ENCODE results near the gene FAXC.

FAXC gene

DNA sequence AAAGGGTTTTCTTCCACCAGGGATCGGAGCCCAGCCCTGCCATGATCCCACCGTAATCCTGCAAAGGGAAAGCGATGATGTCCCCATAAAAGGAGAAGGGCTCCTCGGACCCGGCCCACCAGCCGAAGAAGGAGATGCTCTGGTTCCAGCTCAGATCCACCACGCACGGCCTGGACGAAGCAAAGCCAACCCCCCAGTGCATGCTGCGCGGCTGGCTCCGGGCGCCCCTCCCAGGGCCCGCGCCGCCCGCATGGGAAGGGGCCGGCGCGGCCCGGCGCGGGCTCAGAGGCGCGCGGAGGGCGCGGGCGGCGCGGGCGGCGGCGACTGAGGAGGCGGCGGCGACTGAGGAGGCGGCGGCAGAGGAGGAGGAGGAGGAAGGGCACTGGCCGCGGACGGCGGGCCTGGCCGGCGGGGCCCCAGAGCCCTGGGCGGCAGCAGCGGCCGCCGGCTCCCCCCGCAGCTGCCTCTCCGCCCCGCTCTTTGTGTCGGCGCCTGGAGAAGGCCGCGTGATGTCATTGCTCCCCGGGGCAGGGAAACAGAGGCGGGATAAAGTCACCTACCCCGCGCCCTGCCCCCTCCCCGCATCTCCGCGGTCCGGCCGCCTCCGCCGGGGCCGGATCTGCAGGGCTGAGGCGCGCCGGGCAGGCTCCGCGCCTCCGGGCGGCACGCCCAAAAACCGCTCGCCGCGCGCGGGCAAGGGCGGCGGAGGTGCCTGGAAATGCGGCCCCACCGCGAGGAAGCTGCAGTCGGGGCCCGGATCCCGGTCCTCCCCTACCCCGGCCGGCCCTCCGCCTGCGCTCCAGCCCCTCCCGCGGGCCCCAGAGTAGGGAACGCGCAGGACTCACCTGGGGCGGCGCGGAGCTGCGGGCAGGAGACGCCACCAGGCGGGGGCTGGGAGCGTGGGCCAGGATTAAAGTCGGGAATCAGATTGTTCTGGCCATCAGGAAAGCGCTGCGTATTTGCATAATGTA is at the start of gene FAXC:
FAXC (minus strand) TSS at position 504 of the 971 bp plus-strand sequence; CDS start at position 202, 302 bp downstream.
- Histone ChIP-seq H3K9ac (ENCODE audit: low read depth in 1 of 2, low read length in 2 of 2) (no peak within 1 kb of the TSS), H3K27ac (ENCODE audit: low read depth, low read length) (no peak within 1 kb of the TSS), H3K9me3 (ENCODE audit: control insufficient read depth in 1 of 2, low read length in 2 of 2) (no peaks in the 10 kb centered on the region), H3K27me3 (ENCODE audit: control insufficient read depth in 1 of 2, insufficient read depth in 2 of 2, low read length in 2 of 2) (peaks cover 28 to 31% of the 10 kb centered on the region in 2 donors), H3K4me3 (ENCODE audit: low read depth in 1 of 2, low read length in 2 of 2) (peak within 1 kb of the TSS; percentile 51 to 57), H3K36me3 (ENCODE audit: control insufficient read depth in 1 of 2, insufficient read depth in 2 of 2, low read length in 2 of 2) (no peaks in the 10 kb centered on the region), H3K4me1 (ENCODE audit: control insufficient read depth in 1 of 2, insufficient read depth in 2 of 2, low read length in 2 of 2) (no peaks in the 10 kb centered on the region)

DNA sequence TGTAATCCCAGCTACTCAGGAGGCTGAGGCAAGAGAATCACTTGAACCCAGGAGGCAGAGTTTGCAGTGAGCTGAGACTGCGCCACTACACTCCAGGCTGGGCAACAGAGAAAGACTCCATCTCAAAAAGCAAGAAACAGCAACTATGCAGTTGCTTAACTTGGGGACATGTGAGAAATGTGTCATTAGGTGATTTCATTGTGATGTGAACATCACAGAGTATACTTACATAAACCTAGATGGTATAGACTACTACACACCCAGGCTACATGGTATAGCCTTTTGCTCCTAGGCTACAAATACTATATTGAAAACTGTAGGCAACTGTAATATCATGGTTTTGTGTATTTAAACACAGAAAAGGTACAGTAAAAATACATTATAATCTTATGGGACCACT is 47.8 kb upstream of the FAXC start:
- H3K4me1 ChIP-seq (ENCODE audit: control insufficient read depth in 1 of 2, insufficient read depth in 2 of 2, low read length in 2 of 2) = no peaks in the 10 kb centered on the region
- no peak overlapping the region for H3K4me3 ChIP-seq (ENCODE audit: low read depth in 1 of 2, low read length in 2 of 2)
- H3K9me3 ChIP-seq (ENCODE audit: control insufficient read depth in 1 of 2, low read length in 2 of 2) = no peaks in the 10 kb centered on the region
- H3K27ac ChIP-seq (ENCODE audit: low read depth, low read length) = no peak overlapping the region
- no peak overlapping the region for H3K9ac ChIP-seq (ENCODE audit: low read depth in 1 of 2, low read length in 2 of 2)
- no peaks in the 10 kb centered on the region for H3K27me3 ChIP-seq (ENCODE audit: control insufficient read depth in 1 of 2, insufficient read depth in 2 of 2, low read length in 2 of 2)
- peaks cover 6 to 31% of the 10 kb centered on the region in 2 donors for H3K36me3 ChIP-seq (ENCODE audit: control insufficient read depth in 1 of 2, insufficient read depth in 2 of 2, low read length in 2 of 2)

DNA sequence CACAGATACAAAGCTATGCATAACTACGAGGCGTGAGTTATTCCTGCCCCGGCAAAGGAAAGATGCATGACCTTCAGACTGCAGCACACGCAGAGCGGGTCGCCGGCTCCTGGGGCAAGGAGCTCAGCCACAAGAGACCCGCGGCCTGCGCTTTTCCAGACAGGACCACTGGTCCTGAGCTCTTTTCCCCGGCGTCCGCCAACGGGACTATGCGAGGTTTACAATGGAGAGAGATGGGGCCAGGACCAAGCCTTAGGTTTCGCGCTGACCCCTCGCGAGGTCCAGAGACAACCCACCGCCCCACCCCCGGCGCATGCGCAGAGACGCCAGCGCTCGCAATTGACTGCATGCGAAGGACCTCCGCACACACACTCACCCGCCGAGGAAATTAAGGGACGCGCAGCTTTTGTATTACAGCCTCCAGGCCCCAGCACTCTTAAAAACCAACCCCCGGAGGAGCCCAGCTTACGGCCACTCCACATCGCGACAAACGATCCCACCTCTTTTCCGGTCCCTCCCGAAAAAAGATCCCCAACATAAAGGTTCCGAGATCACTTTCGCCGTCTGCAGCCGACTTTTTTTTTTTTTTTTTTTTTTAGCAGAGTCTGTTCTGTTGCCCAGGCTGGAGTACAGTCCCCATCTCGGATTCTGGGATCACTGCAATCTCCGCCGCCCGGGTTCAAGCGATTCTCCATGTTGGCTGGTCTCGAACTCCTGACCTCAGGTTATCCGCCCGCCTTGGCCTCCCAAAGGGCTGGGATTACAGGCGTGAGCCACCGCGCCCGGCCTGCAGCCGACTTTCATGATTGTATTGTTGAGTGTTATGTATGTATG is 44.4 kb upstream of the FAXC start, which contains the start of gene COQ3:
COQ3 (minus strand) TSS at position 498 of the 834 bp plus-strand sequence; CDS start at position 482, 16 bp downstream.
- Histone ChIP-seq H3K9me3 (ENCODE audit: control insufficient read depth in 1 of 2, low read length in 2 of 2) (no peaks in the 10 kb centered on the region), H3K27me3 (ENCODE audit: control insufficient read depth in 1 of 2, insufficient read depth in 2 of 2, low read length in 2 of 2) (no peaks in the 10 kb centered on the region), H3K9ac (ENCODE audit: low read depth in 1 of 2, low read length in 2 of 2) (peak within 1 kb of the TSS; percentile 75 to 85), H3K4me3 (ENCODE audit: low read depth in 1 of 2, low read length in 2 of 2) (peak within 1 kb of the TSS; percentile 86 to 96), H3K4me1 (ENCODE audit: control insufficient read depth in 1 of 2, insufficient read depth in 2 of 2, low read length in 2 of 2) (no peaks in the 10 kb centered on the region), H3K27ac (ENCODE audit: low read depth, low read length) (no peak within 1 kb of the TSS), H3K36me3 (ENCODE audit: control insufficient read depth in 1 of 2, insufficient read depth in 2 of 2, low read length in 2 of 2) (peaks cover 0 to 5% of the 10 kb centered on the region in 2 donors)

DNA sequence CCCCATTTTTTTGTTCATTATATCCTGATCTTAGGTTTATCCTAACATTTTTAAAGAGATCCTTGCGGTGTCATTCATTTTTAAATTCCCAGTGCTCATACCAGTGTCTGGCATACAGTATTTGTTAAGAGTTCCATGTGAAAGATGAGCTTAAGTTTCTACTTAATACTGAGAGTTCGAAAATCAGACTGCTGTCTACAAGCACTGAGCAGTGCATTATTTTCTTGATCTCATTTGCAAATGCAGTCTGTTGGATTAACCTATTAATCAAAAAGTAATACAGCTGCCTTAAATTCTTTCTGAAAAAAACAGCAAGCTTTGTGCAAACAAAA is 43.9 kb upstream of the FAXC start:
- H3K27me3 ChIP-seq (ENCODE audit: control insufficient read depth in 1 of 2, insufficient read depth in 2 of 2, low read length in 2 of 2) = no peaks in the 10 kb centered on the region
- peak overlapping the region; percentile 86 to 96 for H3K4me3 ChIP-seq (ENCODE audit: low read depth in 1 of 2, low read length in 2 of 2)
- no peak overlapping the region for H3K27ac ChIP-seq (ENCODE audit: low read depth, low read length)
- H3K4me1 ChIP-seq (ENCODE audit: control insufficient read depth in 1 of 2, insufficient read depth in 2 of 2, low read length in 2 of 2) = no peaks in the 10 kb centered on the region
- no peaks in the 10 kb centered on the region for H3K9me3 ChIP-seq (ENCODE audit: control insufficient read depth in 1 of 2, low read length in 2 of 2)
- H3K36me3 ChIP-seq (ENCODE audit: control insufficient read depth in 1 of 2, insufficient read depth in 2 of 2, low read length in 2 of 2) = peaks cover 0 to 5% of the 10 kb centered on the region in 2 donors
- H3K9ac ChIP-seq (ENCODE audit: low read depth in 1 of 2, low read length in 2 of 2) = peak overlapping the region; percentile 75 to 85

DNA sequence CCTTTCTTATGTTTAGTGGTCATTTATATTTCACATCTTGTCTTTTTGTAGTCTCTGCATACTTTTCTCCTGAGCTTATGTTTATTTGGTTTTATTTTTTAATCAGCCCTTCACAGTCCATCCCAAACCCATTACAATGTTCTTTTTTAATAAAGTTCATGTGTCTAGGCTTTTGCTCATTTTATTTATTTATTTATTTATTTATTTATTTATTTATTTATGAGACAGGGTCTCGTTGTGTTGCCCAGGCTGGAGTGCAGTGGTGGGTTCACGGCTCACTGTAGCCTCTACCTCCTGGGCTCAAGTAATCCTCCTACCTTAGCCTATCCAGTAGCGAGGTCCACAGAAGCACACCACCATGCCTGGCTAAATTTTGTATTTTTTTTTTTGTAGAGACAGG is 41.4 kb upstream of the FAXC start:
- Histone ChIP-seq H3K9me3 (ENCODE audit: control insufficient read depth in 1 of 2, low read length in 2 of 2) (no peaks in the 10 kb centered on the region), H3K4me1 (ENCODE audit: control insufficient read depth in 1 of 2, insufficient read depth in 2 of 2, low read length in 2 of 2) (no peaks in the 10 kb centered on the region), H3K36me3 (ENCODE audit: control insufficient read depth in 1 of 2, insufficient read depth in 2 of 2, low read length in 2 of 2) (no peaks in the 10 kb centered on the region), H3K4me3 (ENCODE audit: low read depth in 1 of 2, low read length in 2 of 2) (no peak overlapping the region), H3K27me3 (ENCODE audit: control insufficient read depth in 1 of 2, insufficient read depth in 2 of 2, low read length in 2 of 2) (no peaks in the 10 kb centered on the region), H3K27ac (ENCODE audit: low read depth, low read length) (no peak overlapping the region), H3K9ac (ENCODE audit: low read depth in 1 of 2, low read length in 2 of 2) (no peak overlapping the region)

DNA sequence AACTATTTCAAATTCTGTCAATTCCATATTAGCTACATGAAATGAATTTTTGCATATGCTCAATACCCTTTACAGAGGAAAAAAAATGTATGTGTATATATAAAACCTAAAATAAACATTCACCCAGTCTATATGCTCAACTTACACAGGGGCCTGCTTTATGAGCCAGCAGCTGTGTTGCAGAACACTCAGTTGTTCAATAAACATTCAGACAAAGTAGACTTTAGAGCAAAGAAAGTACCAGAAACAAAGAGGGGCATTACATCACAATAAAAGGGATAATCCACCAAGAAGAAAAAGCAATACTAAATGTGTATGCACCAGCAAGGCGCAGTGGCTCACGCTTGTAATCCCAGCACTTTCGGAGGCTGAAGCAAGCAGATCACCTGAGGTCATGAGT is 35.0 kb upstream of the FAXC start:
- no peak overlapping the region for H3K9ac ChIP-seq (ENCODE audit: low read depth in 1 of 2, low read length in 2 of 2)
- H3K36me3 ChIP-seq (ENCODE audit: control insufficient read depth in 1 of 2, insufficient read depth in 2 of 2, low read length in 2 of 2) = no peaks in the 10 kb centered on the region
- H3K27ac ChIP-seq (ENCODE audit: low read depth, low read length) = no peak overlapping the region
- H3K4me1 ChIP-seq (ENCODE audit: control insufficient read depth in 1 of 2, insufficient read depth in 2 of 2, low read length in 2 of 2) = no peaks in the 10 kb centered on the region
- no peaks in the 10 kb centered on the region for H3K9me3 ChIP-seq (ENCODE audit: control insufficient read depth in 1 of 2, low read length in 2 of 2)
- no peak overlapping the region for H3K4me3 ChIP-seq (ENCODE audit: low read depth in 1 of 2, low read length in 2 of 2)
- no peaks in the 10 kb centered on the region for H3K27me3 ChIP-seq (ENCODE audit: control insufficient read depth in 1 of 2, insufficient read depth in 2 of 2, low read length in 2 of 2)

DNA sequence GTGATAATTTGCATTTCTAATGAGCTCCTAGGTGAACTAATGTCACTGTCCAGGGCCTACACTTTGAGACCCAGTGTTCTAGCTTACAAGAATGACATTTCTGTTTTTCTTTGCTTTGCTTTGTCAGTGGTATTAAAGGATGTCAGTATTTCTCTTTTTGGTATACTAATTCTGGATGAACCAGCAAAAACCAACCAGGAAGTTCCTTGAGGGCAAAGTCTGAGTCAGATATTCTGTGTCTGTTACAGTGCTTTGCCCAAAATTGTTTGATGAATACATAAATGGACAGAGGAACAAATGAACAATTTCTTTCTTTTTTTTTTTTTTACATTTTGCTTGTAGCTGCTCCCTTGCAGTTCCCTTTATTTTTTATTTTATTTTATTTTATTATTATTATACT is 29.2 kb upstream of the FAXC start:
- H3K27me3 ChIP-seq (ENCODE audit: control insufficient read depth in 1 of 2, insufficient read depth in 2 of 2, low read length in 2 of 2) = no peaks in the 10 kb centered on the region
- no peak overlapping the region for H3K9ac ChIP-seq (ENCODE audit: low read depth in 1 of 2, low read length in 2 of 2)
- no peaks in the 10 kb centered on the region for H3K4me1 ChIP-seq (ENCODE audit: control insufficient read depth in 1 of 2, insufficient read depth in 2 of 2, low read length in 2 of 2)
- no peak overlapping the region for H3K4me3 ChIP-seq (ENCODE audit: low read depth in 1 of 2, low read length in 2 of 2)
- peaks cover 0 to 3% of the 10 kb centered on the region in 2 donors for H3K36me3 ChIP-seq (ENCODE audit: control insufficient read depth in 1 of 2, insufficient read depth in 2 of 2, low read length in 2 of 2)
- no peaks in the 10 kb centered on the region for H3K9me3 ChIP-seq (ENCODE audit: control insufficient read depth in 1 of 2, low read length in 2 of 2)
- no peak overlapping the region for H3K27ac ChIP-seq (ENCODE audit: low read depth, low read length)

DNA sequence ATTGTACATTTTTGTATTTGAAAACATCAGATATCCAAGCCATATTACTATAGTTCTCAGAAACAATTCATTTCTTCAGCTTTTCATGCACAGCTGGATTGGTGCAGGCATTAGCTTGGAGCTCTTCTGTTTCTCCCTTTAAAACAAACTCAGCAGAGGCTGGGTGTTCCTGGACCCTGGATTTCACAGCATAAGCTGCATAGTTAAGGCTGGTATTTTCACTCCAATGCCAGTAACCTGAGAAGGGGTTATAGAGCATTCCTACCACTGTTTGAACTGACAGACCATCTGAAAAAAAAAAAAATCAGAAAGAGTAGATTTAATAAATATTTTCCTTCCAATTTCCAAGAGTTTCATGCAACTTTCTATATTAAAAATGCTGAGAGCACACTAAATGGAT is 20.1 kb upstream of the FAXC start:
- no peaks in the 10 kb centered on the region for H3K27me3 ChIP-seq (ENCODE audit: control insufficient read depth in 1 of 2, insufficient read depth in 2 of 2, low read length in 2 of 2)
- no peaks in the 10 kb centered on the region for H3K36me3 ChIP-seq (ENCODE audit: control insufficient read depth in 1 of 2, insufficient read depth in 2 of 2, low read length in 2 of 2)
- H3K4me3 ChIP-seq (ENCODE audit: low read depth in 1 of 2, low read length in 2 of 2) = no peak overlapping the region
- H3K27ac ChIP-seq (ENCODE audit: low read depth, low read length) = no peak overlapping the region
- H3K4me1 ChIP-seq (ENCODE audit: control insufficient read depth in 1 of 2, insufficient read depth in 2 of 2, low read length in 2 of 2) = no peaks in the 10 kb centered on the region
- no peak overlapping the region for H3K9ac ChIP-seq (ENCODE audit: low read depth in 1 of 2, low read length in 2 of 2)
- no peaks in the 10 kb centered on the region for H3K9me3 ChIP-seq (ENCODE audit: control insufficient read depth in 1 of 2, low read length in 2 of 2)

DNA sequence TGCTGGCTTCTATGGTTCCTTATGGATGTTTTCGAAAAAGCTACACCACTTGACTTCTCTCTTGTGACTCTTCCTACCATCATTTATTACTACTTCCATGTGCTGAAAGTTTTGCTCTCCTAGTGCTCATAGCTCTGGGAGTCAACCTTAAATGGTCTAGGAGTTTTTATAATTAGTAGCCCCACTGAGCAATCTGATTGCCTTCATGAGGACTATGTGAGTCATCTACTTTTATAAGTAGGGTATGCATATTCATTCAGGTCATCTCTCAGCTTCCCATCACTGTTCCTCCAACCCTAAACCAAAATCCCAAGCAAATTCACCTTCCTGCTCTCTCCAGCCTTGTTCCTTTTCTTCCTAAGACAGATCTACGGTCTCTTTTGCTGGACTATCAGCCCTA is 17.4 kb upstream of the FAXC start:
- H3K9me3 ChIP-seq (ENCODE audit: control insufficient read depth in 1 of 2, low read length in 2 of 2) = no peaks in the 10 kb centered on the region
- no peak overlapping the region for H3K9ac ChIP-seq (ENCODE audit: low read depth in 1 of 2, low read length in 2 of 2)
- no peak overlapping the region for H3K4me3 ChIP-seq (ENCODE audit: low read depth in 1 of 2, low read length in 2 of 2)
- H3K27me3 ChIP-seq (ENCODE audit: control insufficient read depth in 1 of 2, insufficient read depth in 2 of 2, low read length in 2 of 2) = no peaks in the 10 kb centered on the region
- H3K27ac ChIP-seq (ENCODE audit: low read depth, low read length) = no peak overlapping the region
- no peaks in the 10 kb centered on the region for H3K4me1 ChIP-seq (ENCODE audit: control insufficient read depth in 1 of 2, insufficient read depth in 2 of 2, low read length in 2 of 2)
- no peaks in the 10 kb centered on the region for H3K36me3 ChIP-seq (ENCODE audit: control insufficient read depth in 1 of 2, insufficient read depth in 2 of 2, low read length in 2 of 2)

DNA sequence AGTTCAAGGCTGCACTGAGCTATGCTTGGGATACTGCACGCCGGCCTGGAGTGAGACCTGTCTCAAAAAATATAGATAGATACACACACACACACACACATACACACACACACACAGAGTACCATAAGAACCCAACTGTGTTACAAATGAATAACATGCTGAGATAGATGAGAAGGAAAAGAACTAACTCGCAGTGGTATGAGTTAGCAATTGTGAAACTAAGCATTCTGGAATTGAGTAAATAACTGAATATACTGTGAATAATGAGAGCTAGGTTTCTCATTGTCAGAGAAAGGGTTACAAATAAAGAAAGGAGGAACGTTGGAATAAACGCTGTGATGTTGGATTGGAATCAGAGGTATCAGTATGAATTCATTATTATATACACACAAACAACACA is 14.6 kb upstream of the FAXC start:
- H3K27me3 ChIP-seq (ENCODE audit: control insufficient read depth in 1 of 2, insufficient read depth in 2 of 2, low read length in 2 of 2) = peaks cover 0 to 5% of the 10 kb centered on the region in 2 donors
- H3K4me3 ChIP-seq (ENCODE audit: low read depth in 1 of 2, low read length in 2 of 2) = no peak overlapping the region
- H3K9ac ChIP-seq (ENCODE audit: low read depth in 1 of 2, low read length in 2 of 2) = no peak overlapping the region
- H3K9me3 ChIP-seq (ENCODE audit: control insufficient read depth in 1 of 2, low read length in 2 of 2) = no peaks in the 10 kb centered on the region
- H3K4me1 ChIP-seq (ENCODE audit: control insufficient read depth in 1 of 2, insufficient read depth in 2 of 2, low read length in 2 of 2) = no peaks in the 10 kb centered on the region
- H3K27ac ChIP-seq (ENCODE audit: low read depth, low read length) = no peak overlapping the region
- no peaks in the 10 kb centered on the region for H3K36me3 ChIP-seq (ENCODE audit: control insufficient read depth in 1 of 2, insufficient read depth in 2 of 2, low read length in 2 of 2)
